HuH-7.5 (cell line): Measurements from ENCODE around the gene SARDH.

Experiments
- DNase-seq: peaks from one replicate; pipeline ENCODE4 v3.0.0; 2011; ENCODE audit warnings: low spot score

SARDH gene

DNA sequence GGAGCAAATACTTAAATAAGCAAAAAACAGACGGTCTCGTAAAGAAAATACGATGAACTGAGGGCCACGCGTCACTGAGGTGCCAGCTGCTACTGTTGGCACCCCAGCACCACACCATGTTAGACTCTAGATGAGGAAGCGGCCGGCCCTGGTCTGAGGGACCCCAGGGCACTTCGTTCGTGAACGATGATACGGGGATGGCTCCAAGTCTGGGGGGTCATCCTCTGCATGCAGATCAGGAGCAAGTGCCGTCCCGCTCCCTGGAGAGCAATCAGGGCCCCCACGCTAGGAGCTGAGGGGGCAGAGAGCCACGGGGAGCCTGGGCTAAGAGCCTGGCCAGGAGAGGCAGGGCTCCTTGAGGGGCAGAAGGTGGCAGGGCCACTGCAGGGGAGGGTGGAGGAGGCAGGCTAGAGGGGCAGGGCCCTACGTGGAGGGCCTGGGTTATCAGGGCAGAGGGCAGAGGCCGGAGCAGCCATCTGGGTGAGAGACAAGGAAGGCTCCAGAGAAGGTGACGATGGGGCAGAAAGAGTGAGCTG is 24.1 kb downstream of the SARDH start:
- DNase-seq, result no peak

DNA sequence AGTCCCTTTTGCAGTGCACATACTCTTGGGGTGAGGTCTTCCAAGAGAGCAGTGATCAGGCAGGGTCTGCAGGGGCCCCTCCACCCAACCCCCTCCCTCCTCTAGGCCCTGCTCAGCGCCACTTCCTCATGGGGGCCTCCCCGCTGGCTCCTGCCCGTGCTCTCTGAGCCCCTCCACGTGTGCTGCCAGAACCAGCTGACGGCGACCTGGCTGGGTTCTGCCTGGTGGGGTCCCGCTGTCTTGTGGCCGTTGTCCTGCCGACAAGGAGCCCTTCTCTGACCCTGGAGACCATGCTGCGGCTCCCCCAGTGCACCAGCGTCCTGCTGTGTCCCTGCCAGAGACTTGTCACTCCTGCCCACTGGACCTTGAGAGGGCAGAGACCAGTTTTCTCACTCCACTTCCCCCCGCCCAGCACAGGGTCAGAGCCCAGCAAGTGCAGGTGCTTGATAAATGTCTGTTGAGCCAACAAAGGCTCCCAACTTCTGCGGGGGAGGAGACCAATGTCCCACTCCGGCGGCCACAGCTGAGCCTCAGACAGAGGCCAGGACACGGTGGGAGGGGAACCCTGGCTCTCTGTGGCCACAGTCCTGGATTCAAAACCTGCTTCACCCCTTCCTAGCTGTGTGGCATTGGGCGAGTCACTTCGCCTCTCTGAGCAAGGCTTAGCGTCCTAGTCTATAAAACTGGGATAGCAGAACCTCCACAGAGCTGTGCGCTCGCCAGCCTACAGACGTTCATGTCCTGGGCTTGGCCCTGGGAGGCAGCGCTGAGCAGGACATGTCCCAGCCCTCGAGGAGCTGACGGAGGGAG is 24.8 kb downstream of the SARDH start:
- no peak for DNase-seq

DNA sequence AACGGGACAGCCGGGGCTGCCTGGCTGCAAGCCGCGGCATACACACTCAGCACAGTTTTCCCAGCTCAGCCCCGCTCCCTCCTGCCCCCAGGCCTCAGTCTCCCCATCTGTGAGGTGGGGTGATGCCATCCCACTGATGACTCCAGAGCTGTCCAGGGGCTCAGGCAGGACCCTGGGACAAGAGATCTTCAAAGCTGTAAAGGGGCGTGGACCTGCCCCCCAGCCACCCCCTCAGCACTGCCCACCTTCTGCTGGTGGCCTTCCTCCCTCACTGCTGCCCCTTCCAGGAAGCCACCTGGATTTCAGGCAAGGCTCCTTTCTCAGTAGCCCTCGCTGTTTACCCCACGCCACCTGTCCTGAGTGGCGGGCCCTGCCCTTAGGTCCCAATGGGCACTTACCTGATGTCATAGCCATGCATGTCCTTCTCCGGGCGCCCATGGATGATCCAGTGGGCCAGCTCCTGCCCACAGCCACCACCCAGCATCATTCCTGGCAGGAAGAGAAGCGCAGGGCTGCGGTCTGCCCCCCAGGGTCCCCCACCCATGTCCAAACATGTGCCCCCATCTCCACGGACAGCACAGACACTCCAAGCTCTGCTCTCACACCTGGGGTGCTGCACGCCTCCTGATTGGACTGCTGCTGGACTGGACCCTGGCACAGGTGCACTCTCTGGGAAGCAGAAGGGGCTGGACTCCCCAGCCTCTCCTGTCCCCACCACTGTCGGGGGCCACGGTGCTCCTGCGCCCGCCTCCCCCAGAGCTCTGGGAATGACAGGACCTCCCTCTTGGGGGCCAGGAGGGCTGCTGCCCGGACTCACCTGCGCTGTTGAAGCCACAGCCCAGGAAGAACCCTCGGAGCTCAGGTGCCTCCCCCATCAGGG is 25.7 kb downstream of the SARDH start:
- no peak for DNase-seq

DNA sequence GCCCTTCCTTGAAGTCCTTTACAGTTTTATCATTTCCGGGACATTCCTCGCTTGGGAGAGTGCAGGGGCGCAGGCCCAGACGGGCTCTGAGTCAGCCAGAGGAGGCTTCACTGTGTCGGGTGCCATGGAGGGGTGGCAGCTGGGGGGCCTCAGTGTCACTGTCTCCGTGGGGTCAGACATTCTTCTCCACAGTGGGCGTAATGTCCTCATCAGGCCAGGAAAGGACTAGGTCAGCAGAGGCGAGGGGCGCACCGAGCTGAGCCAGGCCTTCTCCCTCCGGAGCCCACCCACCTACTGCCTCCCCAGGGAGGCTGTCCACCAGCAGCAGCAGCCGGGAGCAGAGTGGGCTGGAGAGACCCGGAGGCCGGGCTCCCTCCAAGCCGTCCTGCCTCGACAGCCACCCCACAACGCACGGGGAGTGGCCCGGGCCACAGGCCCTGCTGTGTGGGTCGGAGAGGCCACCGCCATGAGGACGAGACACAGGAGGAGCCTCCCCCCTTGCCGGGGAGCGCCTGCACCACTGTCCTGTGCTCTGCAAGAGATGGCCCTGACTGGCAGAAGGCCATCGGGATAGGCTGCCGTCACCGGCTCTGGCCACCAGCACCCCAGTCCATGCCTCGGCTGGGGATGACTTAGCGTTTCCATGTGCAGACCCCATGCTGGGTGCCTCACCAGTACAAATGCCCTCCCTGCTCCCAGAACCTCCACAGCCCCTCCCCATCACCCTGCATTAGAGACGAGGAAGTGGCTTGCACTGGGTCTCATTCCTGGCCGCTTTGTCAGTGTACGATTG is 26.5 kb downstream of the SARDH start:
- DNase-seq, result no peak

DNA sequence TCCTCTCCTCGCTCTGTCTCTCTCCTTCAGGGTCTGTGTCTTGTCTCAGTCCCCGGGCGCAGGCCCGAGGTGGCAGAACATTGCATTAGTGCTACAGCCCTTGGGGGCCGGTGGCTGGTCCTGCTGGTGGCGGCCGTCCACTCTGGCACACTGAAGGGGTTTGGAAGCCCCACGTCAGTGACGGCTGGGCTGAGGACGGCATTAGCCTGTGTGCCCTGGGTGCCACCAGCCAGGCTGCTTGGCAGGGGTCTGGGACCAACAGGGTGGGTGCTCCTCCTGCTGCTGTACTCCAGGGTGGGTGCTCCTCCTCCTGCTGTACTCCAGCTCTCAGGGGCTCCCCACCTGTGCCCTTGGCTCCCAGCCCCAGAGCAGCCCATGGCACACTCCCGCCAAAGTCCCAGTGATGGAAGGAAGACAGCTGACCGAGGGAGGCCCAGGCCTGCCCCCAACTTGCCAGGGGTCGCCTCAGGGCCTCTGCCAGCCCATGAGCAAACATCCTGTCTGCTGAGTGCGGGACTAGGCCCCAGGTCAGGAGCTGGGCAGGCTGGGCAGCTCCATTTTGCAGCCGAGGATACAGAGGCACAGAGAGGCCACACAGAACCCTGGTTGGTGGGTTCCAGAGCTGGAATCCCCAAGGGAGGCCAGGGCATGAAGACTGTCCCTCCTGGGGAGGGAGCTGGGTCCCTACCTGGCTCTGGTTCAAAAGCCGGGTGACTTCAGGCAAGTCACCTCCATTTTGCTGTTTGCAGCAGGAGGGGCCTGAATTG is 27.3 kb downstream of the SARDH start:
- DNase-seq, result no peak

DNA sequence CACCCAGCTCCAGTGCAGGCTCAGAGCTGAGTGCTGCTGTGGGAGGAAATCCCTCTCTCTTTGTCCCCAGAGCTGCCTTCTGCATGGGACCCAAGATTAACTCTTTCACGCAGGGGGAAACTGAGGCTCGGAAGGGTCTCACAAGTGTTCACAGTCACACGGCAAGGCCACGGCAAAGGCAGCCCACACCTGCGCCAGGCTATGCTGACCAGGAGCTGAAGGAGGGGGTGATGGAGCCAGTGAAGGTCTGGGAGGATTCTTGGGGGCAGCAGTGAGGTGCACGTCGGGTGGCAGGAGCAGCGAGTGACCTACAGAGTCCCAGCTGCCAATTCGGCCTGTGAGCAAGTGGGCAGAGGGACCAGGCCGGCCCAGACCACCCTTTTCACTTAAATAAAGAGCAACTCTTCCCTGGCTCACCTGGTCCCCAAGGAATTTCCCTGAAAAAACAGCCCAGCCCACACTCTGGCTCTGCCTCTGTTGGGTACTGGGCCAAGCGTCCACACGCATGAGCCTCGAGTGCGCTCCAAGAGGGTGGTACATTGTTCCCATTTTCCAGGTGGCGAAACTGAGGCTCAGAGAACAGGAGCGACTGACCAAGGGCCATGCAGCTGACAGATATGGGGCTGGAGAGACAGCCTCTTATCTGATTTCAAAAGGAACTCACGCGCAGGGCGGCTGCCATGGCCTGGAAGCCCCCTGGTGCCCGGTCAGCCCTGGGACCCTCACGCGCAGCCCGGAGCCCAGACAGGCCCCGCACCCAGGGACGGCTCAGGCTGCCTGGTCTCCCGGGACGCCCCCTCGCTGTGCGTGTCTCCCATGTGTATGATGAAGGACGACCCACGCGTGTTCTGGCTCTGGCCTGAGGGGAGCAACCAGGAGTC is 28.2 kb downstream of the SARDH start:
- DNase-seq, result no peak

DNA sequence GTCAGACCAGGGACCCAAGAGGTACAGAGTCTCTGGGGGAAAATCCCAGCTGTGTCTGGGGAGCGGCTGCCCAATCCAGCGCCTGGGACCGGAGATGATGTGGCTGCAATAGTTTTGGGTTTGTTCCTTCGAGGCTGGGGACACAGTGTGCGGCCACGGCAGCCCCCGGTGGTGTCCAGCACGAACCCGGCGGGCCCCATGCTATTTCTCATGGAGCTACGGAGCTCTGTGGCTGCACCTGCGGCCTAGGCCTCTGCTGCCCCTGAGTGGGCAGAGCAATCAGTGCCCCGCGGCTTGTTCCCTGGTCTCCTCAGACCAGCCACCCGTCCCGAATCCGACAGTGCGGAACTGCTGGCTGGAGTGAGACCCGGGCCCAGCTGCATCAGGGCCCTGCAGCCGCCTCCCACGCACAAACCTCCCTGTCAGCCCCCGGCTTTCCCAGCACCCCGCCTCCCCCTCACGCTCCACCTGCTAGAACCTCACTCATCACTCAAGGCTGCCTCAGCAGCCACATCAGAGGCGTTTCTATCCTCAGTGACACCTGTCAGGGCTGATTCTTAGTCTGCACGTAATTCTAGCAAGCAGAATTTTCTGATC is 29.0 kb downstream of the SARDH start:
- no peak for DNase-seq

DNA sequence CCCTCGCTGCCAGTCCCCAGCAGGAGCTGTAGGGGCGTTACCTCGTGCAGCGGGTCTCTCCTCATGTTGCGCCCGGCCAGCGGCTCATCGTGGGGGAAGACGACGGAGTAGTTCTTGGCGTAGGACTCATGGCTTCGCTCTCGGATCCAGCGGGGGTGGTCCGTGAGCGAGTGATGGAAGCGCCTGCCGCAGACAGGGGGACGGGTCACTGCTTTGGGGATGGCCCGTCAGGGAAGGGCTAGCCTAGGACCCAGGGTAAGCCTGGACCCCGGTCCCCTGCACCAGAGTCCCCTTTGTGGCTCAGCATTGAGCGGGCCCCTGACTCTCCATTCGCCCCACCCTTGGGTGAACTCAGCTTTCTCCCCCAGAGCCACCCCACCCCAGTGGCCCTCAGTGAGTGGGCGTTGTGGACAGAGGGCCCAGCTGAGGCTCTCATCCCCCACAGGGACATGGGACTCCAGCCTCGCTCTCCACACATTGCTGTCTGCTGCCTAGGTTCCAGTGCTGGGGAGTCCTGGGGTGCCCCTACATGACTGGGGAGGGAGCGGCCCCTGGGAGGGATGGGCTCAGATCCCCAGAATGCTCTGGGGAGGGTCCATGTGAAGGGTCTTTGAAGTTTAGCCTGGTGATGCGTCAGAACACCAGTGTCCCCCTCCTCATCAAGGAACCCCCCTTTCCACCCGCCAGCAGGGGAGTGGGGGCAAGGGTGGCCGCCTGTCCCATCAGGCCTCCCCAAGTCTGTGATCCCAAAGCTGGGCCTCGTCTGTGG is 29.7 kb downstream of the SARDH start:
- no peak for DNase-seq

DNA sequence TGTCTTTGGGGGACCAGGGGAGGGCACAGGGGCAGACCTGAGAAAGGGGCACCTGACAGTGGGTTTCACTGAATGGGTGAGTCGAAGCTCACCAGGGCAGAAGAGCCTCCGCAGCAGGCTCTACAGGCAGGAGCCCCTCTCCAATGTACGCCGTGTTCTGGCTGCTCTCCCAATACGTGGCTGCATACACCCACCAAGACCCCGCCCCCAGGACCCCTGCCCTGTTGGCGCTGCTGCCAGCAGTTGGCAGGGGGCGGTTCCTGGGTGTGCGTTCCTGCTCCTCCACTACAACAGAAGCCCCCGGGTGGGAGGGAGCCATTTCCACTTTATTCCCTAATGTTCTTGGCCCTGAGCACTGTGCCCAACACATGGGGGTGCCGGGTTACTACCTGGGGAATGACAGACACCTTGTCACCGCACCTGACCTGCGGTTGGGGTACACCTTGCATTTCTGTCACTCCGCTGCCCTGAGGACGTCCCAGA is 30.3 kb downstream of the SARDH start:
- DNase-seq, result no peak

DNA sequence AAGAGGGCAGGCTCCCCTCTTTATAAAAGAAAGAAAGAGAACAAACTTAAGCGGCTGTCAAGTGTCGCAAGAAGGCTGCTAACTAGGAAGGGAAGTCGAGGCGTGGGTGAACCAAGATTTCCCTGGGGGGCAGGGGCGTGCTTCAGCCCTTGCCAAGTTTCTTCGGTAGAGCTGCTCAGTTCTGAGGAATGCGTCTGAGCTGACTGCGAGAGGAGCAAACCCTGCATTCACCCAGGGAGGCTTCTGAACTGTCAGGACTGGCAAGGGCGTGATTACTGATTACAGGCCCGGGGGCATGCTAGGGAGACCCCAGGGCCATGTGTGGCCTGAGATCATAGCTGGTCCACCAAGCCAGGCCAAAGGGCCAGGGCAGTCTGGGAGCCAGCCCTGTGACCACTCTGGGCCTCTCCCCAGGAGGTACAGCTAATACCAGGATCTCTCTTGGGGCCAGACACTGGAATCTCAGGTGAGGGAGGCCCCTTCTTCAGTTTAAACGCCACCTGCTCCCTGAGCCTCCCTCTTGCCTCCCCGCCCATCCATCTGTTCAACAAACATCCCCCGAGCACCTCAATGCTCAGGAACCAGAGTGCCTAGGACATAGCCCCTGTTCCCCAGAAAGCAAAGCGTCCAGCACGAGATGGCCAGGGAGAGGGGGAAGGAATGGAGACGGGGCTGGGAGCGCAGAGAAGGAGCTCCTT is 30.9 kb downstream of the SARDH start:
- no peak for DNase-seq

DNA sequence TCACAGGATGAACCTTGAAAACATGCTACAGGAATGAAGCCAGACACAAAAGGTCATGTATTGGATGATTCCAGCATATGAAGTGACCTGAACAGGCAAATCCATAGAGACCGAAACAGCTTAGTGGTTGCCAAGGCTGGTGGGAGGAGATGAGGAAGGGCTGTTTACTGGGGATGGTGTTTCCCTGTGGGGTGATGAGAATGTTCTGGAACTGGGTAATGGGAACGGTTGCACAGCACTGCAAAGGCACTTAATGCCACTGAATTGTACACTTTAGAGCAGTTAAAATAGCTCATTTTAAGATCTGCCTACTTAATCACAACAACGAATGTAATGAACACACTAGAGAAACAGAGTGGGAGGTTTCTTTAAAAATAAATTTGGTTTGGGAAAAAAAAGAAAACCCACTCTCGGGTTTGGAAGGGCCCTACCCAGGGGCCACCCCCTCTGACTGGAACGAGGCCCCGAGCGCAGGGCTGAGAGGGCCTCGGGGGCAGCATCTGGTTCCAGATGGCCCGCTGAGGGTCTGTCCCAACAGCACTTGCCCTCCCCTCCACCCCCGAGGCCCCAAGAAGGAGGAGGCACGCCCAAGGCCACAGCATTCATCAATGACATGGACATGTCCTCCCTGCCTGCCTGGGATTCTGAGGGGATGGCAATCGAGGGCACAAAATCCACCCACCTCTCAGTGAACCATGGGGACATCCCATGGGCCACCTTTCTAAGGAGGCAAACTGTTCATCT is 31.7 kb downstream of the SARDH start:
- no peak for DNase-seq

DNA sequence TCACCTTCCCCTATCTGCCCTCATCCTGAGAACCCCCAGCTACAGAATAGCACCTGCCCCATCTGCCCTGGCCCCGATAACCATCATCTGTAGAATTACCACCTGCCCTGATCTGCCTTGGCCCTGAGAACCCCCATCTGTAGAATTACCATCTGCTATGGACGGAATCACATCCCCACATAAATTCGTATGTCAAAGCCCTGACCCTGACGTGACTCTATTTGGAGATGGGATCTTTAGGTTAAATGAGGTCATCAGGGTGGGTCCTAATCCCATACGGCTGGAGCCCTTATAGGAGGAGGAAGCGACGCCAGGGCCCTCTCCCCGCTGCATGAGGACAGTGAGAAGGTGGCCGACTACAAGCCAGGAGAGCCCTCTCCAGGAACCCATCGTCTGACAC is 32.6 kb downstream of the SARDH start:
- no peak for DNase-seq

DNA sequence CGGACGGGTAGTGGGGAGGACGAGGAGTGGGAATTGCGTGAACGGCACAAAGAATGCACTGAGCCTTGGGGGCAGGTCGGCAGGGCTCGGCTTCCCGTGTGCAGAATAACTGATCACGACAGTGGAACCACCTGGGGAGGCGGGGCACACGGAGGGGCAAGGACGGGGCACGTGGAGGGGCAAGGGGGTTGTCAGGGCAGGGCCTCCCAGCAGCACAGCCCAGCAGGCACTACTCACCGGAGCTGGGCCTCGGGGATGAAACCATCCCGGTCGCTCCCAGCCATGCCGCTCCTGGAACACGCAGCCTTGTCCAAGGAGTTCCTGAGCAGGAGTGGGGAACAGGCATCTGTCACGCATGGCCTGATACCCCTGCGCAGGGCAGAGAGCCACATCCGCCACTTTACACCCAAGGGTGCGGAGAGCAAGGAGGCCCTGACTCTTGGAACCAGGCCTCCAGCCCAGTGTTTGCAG is 33.4 kb downstream of the SARDH start:
- no peak for DNase-seq

DNA sequence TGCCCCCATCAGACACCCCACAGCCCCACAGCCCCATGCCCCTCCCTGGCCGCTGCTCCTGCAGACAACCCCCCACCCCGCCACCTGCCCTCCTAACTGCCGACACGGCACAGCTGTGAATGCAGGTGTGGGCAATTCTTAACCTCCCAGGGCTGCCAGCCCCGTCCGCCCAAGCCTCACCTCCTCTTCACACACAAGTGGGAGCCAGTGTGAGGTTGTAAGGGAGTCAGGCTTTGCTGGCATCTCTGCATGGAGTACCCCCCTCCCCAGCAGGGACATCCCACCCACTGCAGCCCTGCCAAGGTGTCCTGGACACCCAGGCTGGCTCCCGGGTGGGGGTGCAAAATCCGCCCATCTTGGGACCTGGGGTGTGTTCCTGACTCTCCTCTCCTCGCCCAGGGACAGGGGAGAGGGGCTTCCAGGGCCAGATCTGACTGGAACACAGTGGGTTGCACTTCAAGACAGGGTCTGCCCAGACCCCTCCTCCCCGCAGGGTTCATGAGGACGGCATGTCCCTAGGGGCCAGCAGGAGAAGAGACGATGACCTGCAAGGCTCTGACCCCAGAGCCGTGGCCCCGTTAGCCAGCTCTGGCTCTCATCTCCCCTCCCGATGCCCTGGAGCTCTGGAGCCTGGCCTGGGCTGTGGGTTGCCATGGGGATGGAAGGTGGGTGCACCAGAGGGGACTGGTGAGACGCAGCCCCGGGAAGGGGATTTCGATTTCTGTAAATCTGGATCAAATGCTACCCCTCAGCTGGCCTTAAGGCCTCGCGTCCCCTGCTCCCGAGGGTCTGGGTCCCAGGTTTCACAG is 34.4 kb downstream of the SARDH start:
- DNase-seq, result no peak

DNA sequence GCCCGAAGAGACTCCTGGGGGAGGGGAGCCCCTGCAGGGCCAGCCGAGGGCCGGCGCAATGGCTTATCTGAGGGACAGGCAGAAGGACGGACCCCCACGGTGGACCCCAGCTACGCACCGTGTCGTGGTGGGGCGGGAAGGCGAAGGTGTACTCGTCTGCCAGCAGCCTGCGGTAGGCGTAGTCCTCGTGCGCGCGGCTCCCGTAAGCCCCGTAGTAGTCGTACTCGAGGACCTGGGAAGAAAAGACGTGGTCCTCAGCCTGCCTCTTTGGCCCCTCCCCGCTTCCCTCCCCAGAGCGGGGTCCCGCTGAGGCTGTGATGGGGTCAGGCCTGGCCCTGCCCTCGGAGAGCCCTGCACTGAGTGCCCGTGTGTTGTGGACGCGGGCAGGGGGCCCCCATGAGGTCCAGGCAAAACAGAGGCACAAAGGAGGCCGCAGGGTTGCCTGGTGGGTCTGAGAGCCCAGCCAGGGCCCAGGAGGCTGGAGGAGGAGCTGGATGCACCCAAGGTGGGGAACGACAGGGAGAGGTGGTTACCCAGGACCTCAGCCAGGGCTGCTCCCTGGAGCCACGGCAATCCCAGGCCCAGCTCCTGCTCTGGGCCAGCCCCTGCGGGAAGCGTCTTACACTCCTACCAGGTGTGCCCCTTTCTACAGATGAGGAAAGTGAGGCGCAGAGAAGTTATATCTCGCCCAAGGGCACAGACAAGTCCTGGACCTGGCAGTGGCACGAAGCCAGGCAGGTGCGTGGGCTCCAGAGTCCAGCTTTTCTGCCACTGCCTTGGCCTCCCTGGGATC is 35.2 kb downstream of the SARDH start:
- no peak for DNase-seq
